PC-3 (cell line): Measurements from ENCODE around the gene MOV10.

Source experiments
- CTCF ChIP-seq: fragments of 300-600 bp; sonication (generic); conservative IDR thresholded peaks from 2 replicates; pipeline ENCODE4 v1.5.1; 2017; ENCODE audit warnings: antibody characterized with exemption, low read depth, mild to moderate bottlenecking, low read length
- EZH2 ChIP-seq: fragments of 300-600 bp; sonication (generic); IDR thresholded peaks from one replicate; pipeline ENCODE4 v1.6.1; 2017; ENCODE audit warnings: antibody characterized with exemption, mild to moderate bottlenecking, low read length; ENCODE audit not compliant: unreplicated experiment
- EZH2phosphoT487 ChIP-seq: fragments of 300-600 bp; sonication (generic); IDR thresholded peaks from 2 replicates; pipeline ENCODE4 v1.6.1; 2018; ENCODE audit warnings: mild to moderate bottlenecking, antibody characterized with exemption, low read length, borderline replicate concordance

DNA sequence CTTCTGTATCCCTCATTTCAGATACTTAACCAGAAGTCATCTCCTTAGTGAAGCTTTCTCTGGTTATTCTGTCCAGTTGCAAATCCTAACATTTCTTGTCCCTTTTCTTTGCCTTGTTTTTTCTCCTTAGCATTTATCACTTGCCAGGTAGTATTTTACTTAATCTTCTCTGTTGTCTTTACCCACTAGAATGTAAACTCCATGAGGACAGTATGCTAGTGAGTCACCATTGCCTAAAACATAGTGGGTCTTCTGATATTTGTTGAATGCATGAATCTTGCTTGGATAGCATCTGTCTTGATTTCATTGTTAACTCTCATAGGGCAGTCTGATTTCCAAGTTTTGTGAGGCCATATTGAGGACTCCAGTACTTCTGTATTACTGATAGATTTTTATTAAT lies 45.2 kb upstream of the MOV10 start:
- TF ChIP-seq CTCF, result no peak
- TF ChIP-seq EZH2, result no peak
- TF ChIP-seq EZH2phosphoT487, result no peak
